Measurements from ENCODE around the gene NABP1.

DNA sequence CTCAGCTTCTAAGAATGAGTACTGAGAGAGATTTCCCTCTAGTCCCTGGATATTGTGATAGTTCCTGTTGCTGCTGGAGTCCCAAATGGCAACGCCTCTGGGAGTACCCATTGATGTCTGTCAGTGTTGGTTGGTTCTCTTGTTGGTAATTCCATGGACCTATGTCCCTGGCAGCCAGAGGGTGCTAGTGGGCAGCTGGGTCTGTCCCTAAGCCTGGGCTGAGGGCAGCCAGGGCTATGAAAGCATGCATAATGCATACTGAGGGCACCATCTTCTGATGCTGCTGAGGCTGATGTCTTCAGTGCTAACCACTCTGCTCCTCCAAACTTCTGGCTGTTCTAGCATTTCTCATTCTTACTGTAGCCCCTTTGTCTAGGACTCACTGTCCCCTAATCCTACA lies 35.9 kb downstream of the NABP1 start:
- TF ChIP-seq, protein P1, sequence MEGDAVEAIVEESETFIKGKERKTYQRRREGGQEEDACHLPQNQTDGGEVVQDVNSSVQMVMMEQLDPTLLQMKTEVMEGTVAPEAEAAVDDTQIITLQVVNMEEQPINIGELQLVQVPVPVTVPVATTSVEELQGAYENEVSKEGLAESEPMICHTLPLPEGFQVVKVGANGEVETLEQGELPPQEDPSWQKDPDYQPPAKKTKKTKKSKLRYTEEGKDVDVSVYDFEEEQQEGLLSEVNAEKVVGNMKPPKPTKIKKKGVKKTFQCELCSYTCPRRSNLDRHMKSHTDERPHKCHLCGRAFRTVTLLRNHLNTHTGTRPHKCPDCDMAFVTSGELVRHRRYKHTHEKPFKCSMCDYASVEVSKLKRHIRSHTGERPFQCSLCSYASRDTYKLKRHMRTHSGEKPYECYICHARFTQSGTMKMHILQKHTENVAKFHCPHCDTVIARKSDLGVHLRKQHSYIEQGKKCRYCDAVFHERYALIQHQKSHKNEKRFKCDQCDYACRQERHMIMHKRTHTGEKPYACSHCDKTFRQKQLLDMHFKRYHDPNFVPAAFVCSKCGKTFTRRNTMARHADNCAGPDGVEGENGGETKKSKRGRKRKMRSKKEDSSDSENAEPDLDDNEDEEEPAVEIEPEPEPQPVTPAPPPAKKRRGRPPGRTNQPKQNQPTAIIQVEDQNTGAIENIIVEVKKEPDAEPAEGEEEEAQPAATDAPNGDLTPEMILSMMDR (IDR thresholded peaks at IDR 0.05) = peak in 2 of 4 donors; percentile 27 to 32
- no peak for TF ChIP-seq POLR2A (IDR thresholded peaks at IDR 0.05)

Measured in right lobe of liver (tissue), 4 donors.